ENCODE measurements around the gene HJURP.
"Not testable (repeated sequence)": the region's sequence is repeated elsewhere in the genome, so short reads cannot be mapped to it uniquely, and the experiment has no call there.

Gene HJURP, protein sequence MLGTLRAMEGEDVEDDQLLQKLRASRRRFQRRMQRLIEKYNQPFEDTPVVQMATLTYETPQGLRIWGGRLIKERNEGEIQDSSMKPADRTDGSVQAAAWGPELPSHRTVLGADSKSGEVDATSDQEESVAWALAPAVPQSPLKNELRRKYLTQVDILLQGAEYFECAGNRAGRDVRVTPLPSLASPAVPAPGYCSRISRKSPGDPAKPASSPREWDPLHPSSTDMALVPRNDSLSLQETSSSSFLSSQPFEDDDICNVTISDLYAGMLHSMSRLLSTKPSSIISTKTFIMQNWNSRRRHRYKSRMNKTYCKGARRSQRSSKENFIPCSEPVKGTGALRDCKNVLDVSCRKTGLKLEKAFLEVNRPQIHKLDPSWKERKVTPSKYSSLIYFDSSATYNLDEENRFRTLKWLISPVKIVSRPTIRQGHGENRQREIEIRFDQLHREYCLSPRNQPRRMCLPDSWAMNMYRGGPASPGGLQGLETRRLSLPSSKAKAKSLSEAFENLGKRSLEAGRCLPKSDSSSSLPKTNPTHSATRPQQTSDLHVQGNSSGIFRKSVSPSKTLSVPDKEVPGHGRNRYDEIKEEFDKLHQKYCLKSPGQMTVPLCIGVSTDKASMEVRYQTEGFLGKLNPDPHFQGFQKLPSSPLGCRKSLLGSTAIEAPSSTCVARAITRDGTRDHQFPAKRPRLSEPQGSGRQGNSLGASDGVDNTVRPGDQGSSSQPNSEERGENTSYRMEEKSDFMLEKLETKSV

DNA sequence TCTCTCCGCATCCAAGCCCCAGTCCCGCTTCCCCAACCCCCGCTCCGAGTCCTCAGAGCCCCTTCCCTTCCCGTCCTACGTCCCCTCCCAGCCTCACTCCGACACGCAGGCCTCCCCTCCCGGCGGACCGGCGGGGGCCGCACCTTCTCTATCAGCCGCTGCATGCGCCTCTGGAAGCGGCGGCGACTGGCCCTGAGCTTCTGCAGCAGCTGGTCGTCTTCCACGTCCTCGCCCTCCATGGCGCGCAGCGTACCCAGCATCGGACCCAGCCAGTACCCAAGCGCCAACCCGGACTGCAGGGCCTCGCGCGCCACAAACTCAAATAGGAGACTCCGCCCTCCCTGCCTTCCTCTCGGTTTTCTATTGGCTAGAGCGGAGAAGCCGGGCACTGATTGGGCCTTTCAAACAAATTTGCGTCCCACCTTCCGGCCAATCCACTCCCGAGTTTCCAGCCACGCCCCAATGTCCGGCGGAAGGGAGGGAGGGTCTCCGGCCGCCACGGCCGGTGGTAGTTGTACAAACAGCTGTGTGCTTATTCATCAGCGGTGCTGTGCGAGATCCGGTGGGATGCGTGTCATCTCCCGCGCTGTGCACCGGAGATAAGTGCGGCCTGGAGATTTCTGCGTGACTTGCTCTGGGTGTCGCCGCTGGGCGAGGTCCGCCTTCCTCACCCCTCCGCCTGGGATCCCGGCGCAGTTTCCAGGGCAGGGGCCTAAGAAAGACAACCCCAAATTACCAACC lies at the start of gene HJURP:
Gene HJURP (minus strand): TSS at position 295 of the 741 bp plus-strand sequence. CDS start 35 bp downstream, at position 260.
- peak; percentile 90 for DNase-seq

DNA sequence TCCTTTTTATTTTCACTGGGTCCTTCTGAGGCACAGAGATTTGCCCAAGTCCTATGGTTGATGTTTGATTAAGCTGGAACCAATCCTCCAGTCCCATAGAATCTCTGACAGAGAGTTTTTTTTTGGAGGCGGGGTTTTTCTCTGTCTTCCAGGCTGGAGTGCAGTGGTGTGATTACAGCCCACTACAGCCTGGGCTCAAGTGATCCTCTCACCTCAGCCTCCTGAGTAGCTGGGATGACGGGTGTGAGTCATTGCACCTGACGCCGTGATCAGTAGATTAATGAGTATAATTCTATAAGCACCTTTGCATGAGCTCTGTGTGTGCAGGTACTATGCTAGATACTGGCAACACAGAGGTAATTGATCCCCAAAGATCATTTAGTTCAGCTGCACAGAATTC lies 47.5 kb upstream of the HJURP start:
- DNase-seq: no peak

DNA sequence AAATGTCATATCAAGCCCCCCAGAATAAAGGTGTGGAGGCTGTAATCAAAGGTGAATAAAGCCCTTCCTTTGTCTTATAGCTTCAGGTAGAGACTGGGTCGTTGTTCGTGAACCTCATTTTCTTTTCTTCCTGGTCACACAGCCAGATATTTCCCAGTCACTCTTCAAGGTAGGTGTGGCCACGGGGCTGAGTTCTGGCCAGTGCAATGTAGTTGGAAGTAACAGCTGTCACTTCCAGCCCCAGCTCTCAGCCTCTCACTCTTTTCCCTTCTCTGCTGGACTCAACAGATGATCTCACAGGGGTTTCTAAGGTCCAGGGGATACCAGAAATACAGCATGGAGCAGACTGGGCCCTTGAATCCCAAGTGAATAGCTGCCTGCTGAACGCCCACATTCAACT lies 47.0 kb upstream of the HJURP start:
- no peak for DNase-seq

DNA sequence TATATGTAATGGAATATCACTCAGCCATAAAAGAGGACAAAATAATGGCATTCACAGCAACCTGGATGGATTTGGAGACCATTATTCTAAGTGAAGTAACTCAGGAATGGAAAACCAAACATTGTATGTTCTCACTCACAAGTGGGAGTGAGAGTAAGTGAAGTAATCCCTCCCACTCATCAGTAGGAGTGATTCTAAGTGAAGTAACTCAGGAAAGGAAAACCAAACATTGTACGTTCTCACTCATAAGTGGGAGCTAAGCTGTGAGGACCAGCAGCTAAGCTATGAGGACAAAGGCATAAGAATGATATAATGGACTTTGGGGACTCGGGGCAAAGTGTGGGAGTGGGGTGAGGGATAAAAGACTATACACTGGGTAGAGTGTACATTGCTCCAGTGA lies 41.9 kb upstream of the HJURP start:
- not testable (repeated sequence) for DNase-seq

DNA sequence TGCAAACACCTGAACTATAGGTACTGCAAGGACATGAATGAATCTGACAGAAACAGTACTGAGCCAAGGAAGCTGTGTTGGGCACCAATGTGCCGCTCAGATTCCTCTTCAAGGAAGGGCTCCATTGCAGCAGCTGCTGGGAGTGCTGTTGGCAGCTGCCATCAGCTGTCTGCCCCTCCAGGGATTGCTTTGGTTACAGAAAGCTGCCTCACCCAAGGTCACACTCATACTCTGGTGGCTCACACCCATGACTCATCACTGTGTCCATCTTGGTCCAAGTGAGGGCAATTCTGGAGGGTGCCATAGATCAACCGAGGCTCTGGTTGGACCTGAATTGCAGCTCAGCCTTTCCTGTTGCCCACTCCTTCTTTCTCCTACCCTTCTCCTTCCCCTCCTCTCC lies 38.5 kb upstream of the HJURP start:
- DNase-seq: no peak

DNA sequence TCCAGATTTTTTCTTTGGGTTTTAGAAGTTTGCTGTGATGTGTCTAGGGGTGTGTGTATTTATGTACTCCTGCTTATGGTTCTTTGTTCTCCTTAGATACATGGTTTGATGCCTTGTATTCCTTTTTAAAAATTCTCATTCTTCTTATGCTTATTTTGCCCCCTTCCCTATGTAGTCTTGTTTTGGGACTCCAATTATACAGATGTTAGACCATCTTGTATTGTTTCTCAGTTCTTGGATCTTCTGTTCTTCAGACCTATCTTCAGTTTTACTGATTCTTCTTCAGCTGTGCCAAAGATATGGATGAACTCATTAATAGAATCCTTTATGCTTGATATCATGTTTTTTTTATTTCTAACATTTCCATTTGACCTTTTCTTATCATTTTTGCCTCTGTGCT lies 28.0 kb upstream of the HJURP start:
- DNase-seq: no peak

DNA sequence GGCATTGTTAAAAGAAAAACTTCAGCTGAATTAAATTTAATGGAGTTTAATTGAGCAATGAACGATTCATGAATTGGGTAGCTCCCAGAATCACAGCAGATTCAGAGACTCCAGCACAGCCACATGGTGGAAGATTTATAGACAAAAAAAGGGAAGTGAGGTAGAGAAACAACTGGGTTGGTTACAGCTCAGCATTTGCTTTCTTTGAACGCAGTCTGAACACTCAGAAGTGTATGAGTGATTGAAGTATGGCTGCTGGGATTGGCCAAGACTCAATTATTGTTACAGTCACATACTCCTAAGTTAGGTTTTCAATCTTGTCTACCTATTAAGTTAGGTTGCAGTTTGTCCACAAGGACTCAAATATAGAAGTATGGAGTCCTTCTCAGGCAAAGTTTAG lies 17.8 kb upstream of the HJURP start:
- not testable (repeated sequence) for DNase-seq

DNA sequence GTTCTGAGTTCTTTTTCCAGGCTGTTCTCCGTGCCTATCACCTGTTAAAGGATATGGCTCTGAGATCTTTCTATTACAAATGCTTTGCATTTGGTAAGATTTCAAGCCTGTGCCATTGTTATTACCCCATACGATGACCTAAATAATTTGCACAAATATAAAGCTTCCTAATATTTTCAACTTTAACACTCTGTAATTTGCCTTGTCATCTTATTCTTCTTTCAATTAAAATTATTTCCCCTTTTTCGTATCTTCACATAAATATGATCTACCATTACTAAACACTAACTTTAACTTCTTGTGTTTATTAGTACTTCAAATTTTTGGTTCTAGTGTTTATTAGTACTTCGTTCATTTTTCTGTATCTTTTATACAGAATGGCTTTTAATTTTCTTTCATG lies 17.1 kb upstream of the HJURP start:
- DNase-seq: no peak

DNA sequence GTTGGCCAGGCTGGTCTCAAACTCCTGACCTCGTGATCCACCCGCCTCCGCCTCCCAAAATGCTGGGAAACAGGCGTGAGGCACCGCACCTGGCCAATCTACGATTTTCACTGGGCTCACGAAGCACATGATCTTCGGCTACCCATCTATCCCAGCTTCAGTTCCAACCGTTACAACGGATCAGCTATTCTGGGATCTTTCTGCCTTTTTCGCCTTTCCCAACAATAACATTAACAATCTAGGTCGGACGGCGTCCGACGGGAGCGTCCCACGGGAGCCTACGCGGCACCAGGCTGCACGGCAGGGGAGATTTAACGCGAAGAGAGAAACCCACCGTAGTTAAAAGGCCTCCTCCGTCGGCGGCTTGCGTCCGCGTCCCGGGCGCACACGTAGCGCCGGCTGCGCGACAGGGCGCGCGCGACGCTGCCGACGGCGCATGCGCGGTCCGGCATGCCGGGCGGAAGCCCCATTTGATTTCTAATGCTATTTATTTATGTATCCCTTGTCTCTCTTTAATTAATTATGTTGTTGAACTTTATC lies 13.7 kb upstream of the HJURP start, which contains the start of gene MSL3B:
Gene MSL3B (minus strand): TSS at position 394 of the 540 bp plus-strand sequence.
- DNase-seq: no peak

DNA sequence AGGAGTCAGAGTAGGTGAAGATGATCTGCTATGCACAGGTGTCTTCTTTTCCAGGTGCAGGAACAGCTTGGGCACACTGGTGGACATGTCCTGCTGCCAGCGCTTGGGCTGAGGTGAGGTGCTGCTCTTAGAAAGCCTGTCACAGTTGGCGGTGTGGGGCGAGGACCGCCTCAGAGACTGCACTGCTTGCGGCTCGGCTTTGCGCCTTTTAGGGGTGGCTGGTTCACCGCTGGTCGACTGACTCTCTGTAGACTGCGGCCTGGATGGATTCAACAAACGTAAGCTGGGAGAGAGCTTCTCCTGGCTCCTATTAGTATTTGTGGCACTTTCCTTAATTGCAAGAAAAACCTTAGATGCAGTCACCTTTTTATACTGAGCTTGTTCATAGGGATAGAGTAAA lies 12.1 kb upstream of the HJURP start:
- DNase-seq: no peak

DNA sequence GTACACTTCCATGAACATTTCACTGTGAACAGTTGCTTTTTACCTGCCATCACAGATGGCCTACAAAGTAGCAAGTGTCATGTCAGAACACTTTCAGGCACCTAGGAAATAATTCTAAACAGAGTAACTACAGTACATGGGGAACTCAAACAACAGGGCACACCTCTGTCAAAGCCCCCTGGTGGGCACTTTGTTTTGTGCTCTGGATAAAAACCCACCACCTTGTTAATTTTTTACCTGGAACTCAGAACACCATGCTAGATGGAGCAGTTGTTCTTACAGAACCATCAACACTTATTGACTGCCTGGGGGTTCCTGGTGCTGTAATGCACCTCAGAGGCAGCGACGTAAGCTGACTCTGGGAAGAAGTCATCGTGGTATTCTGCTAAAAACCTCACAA lies 11.5 kb upstream of the HJURP start:
- no peak for DNase-seq

DNA sequence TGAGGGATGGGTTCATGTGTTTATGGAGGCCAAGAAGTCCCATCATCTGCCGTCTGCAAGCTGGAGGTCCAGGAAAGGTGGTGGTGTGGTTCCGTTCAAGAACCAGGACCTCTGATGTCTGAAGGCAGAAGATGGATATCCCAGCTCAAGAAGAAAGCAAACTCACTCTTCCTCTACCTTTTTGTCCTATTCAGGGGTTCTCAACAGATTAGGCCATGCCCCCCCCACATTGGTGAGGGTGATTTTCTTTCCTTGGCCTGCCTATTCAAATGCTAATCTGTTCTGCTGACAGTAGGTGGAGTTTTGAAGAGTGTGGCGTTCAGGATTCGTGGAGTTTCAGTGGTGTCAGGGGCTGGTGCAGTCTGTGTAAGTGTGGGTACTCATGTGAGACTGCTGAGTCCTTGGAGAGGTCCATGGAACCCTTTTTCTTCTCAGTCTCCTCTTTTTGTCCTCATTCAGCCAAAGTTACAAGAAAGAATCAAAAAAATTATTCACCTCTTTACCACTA lies 8.0 kb upstream of the HJURP start:
- no peak for DNase-seq

DNA sequence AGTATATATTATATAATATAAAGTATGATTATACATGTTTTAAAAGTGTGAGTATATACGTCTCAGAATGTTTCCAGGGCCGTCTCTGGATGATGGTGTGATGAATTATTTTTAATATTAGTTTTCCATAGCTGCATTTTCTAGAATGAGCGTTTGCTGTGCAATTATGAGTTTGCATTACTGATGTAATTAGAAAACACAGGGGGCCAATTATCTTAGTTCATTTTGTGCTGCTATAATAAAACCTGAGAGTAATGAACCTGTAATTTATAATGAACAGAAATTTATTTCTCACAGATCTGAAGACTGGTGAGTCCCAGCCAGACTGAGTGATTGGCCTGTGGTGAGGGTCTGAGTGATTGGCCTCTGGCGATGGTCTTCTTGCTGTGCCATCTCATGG lies 4.0 kb upstream of the HJURP start:
- DNase-seq: no peak

DNA sequence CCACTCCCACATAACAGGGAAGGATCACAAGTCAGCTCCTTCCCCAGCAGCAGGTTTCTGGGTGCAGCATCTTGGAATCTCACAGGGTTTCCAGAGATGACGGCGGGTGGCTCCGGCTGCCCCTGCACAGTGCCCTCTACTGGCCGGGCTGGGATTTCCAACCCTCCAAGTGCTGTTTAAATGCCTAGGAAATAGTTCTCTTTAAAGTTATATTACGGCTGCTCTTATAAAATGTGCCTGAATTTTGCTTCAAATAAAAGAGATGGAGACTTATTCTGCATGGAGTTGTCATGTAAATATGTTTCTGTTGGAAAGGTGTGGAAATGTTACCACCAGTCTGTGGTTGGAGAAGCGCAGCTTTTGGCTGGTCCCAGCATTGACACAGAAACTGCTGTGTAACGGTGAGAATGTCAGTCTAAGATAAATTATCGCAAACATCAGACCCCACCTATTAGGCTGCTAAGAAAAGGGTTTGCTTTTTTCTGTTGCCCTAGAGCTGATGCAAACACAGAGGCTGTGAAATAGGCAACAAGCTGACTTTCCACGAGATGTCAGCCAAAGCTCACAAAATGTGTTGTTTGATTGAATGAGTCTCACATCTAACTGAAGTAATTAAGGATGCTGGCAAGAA lies 3.3 kb upstream of the HJURP start:
- DNase-seq: no peak

DNA sequence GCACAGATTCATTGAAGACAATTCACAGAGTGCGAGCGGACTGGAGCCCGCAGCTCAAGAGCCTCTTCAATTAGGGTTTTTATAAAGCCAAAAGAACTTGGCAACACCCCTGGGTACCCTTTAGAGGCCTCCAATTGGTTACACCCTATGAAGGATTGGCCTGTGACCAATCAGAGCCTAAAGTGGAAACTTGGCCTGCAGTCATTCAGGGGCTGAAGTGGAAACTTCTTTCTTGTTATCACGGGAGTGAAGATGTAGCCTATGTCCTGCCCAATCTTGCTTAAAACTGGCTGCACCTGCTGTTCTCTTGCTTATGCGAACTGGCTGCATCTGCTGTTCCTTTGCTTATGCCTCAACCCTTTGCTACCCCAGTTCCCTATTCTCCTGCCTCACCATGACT lies 1.8 kb upstream of the HJURP start:
- DNase-seq: no peak

DNA sequence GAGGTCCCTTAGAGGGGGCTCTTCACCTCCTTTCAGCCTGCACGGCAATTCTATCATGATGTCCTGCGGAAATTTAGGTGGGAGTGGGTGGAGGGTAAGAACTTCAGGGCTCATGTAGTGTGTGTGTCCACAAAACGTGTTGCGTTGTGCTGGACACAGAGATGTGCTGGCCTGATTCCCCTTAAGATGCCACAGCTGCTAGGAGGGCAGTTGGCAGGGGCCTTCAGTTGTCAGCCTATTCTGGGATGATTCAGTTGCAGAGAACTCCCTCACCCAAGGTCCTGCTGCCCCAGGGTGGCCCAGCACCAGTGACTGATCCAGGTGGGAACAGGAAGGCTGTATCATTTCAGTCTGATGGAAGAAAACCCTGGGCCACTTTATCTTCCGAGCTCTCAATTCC lies 1.0 kb upstream of the HJURP start:
- no peak for DNase-seq

DNA sequence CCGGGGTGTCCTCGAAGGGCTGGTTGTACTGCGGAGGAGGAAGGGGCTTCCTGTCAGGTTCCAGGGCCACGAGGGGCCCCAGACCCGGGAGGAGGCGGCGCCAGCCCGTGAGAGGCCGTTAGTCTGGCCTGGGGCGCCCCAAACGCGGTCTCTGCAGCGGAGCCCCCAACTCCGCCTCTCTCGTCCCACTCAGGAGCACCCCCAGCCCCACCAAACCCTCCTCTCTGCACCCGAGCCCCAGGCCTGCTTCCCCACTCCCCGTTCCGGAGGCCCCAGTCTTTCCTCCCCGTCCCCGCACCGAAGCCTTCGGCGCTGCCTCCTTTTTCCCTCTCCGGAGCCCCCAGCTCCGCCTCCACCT lies 473 bp downstream of the HJURP start:
- no peak for DNase-seq

DNA sequence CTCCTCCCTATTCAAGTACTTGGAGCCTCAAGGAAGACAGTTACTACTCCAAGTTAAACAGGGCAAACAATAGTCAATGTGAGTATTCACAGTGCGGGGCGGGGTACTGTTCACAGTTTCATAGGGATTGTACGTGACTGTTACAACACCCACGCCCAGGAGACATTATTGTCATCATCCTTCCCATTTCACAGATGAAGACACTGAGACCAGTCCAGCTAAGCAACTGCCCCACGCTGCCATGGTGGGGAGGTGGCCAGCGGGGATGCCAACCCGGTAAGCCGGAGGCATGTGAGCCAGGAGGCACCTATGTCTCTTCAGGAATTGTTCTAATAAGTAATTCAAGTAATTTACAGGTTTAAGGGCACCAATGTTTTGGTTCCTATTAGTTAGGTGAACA lies 982 bp downstream of the HJURP start:
- DNase-seq: no peak

DNA sequence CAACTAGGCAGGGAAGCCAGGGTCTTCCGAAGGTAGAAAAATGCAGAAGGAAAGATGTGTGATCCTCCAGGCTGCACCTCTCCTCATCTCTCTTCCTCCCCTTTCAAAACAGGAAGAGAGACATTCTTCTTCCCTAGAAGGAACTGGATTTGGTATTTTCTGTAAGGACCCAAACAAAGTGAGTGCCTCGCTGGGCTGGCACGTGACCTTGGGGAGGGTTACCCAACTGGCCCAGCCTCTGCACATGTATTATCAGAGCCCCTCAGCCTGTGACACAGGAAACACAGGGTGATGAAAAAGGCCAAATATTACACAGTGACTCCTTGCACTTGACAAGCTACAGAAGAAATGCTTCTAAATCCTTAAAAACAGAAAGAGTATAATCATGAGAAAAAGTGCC lies 2.3 kb downstream of the HJURP start:
- DNase-seq: no peak

DNA sequence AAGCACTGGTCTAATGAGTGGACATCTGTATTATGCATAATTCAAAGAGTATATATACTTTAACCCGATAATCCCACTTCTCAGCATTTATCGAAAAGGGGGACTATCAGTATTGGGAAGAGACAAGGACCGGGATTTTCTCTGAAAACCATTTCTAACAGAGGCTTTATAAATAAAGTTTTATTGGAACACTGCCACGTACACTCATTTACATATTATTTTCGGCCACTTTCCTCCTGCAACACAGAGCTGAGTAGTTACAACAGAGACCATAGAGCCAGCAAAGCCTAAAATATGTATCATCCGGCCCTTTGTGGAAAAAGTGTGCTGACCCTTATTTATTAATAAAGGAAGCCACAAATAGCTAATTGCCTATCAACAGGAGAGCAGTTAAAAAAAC lies 3.2 kb downstream of the HJURP start:
- no peak for DNase-seq

DNA sequence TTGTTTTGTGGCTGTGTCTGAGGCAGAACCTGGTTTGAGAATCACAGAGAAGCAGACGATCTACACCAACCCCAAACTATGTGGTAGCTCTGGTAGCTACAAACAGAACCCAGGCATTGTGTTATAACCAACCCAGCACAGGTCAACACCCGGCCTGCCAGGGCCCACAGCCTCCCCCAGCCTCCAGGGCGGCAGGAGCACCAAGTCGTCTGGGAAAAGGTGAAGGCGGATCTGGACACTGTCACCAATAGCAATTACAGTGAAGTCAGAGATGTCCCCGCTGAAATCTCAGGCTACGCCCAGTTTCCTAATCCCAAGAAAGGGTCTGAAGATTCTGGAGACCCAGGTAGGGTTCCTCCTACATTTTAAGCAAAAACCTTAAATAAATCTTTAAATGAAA lies 3.6 kb downstream of the HJURP start:
- no peak for DNase-seq

DNA sequence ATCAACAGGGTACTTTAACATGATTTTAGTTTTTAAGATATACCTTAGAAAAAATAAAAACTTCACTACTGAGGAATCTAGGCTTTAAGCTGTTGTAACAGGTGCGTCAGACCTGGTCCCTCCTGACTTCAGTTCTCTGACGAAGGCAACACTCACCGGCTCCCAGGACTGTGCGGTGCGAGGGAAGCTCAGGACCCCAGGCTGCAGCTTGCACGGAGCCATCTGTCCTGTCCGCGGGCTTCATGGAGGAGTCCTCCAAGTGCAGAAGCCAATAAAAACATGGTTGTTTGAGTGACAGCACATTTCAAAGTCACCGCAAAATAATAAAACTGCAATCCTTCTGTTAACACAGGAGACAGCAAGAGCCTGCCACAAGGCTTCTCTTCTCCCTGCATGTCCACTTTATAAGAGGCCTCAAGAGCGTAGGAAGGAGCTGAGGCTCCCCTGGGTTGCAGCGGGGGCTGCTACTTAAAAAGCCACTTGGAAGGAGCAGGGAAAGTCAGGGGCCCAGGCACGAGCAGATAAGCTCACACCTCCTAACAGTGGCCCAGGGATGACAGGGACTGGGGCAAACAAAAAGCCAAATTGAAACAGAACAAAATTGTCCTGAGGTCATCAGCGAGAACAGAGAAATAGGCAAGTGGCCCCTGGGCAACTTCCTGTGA lies 4.6 kb downstream of the HJURP start:
- no peak for DNase-seq
